HG03457 (cell line): ENCODE results near the gene NFAM1.

Source experiments
- ATAC-seq: cut with Tn5 transposase; IDR thresholded peaks from one replicate; pipeline ENCODE4 v1.9.1; 2021; ENCODE audit warnings: moderate number of reproducible peaks; ENCODE audit not compliant: unreplicated experiment

Gene NFAM1

DNA sequence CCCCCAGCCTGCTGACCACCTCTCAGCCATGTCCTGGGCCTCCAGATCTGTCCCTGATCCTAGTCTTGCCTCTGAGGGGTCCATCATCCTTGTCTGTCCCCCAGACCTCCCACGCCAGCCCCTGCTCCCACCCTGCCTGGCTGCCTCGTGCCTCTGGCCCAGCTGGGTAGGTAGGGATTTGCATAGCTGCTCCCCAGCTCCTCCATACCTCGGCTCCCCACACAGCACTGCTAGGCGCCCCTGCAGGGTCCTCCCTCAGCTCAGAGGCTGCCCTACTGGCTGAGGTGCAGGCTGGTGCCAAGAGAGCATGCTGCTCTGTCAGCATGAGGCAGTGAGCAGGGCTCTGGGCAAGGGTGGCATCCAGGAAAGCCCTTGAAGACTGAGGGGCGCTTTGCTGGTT lies 47.7 kb downstream of the NFAM1 start:
- ATAC-seq = no peak

DNA sequence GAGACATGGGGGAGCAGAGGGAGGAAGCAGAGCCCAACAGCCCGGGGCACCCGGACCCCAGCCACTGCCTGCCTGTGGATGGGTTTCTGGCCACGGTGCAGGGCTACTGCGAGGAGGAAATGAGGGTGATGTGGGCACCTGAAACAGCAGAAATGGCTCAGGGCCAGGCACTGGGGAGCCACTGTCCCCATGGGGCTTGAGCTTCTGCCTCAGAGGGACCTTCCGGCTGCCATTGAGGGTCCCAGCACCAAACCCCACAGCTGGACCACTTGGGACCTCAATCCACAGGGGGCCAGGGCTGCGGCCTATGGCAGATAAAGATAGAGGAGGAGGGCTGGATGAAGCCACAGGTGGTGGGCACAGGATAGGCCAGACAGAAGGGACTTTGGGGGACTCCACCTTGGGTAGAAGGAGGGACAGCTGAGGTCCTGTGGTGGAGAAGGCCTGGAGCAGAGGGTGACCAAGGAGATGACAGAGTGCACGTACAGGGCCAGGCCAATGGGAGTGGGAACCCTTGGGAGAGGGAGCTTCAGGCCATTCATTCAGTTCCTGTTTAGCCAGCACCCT lies 48.3 kb downstream of the NFAM1 start:
- ATAC-seq = no peak

DNA sequence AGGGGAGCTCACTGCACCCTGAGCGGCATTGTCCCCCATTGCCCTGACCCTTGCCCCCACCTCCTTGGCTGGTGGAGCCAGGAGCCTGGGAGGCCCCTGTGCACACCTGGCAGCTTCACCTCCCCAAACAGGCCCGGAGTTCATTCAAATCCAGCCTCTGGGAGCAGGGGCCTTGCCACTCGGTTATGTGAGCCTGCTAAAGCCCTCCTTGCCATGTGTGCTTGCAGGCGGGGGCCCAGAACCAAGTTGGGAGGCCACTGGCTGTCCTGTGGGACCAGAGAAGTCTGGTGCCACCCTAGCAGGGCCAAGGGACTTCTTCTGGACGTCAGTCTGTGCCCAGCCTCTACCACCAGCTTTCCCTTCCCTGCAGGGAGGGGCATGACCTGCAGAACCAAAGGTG lies 48.9 kb downstream of the NFAM1 start:
- no peak for ATAC-seq

DNA sequence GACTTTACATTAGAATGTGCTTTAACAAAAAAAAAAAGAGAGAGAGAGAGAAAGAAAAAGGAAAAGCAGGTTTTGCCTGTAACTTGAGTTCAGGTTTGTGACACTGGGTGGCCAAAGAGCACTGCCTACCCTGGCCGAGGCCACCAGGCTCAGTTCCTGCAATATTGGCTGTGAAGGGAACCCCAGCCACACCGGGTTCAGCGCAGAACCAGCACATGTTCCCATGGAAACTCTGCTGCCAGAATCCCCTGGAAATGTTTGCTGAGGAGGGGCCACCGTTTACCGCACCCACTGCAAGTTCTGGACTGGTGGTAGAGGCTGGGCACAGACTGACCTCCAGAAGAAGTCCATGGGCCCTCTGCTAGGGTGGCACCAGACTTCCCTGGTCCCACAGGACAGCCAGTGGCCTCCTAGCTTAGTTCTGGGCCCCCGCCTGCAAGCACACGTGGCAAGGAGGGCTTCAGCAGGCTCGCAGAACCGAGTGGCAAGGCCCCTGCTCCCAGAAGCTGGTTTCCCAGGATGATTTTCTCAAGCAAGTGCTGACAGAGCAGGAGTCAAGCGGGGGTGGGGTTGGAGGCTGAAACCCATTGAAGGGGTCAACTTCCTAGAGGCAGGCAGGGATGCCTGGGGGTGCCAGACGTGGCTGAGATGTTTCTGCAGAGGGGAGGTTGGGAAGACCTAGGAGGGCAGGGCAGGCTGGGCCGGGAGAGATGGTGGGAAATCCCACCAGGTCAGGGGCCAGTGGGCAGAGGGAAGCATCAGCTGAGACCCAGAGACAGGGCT lies 51.2 kb downstream of the NFAM1 start:
- no peak for ATAC-seq

DNA sequence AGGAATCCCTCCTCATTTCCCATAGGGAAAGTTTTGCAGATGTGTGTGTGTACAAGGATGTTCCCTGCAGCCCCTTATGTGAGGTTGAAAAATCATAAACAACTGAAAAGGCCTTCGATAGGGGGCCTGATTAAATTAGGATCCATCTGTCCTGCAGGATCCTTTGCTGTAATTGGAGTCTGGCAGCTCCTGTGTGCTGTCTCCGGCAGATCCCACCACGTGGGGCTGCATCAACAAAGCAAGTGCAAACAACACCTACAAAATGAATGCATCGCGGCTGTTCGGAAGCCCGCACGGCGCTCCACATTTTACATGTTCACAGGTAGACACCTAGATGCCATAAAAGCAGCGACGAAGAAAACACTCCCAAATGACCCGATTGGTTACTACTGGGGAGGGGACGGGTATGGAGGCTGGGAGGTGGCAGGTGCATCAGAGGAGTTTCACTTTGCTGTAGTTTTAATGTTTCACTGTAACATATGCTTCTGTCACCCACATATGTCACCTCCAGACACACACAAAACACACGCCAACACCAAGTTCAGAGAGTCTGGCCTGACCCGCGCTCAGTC lies 52.2 kb downstream of the NFAM1 start:
- ATAC-seq = no peak

DNA sequence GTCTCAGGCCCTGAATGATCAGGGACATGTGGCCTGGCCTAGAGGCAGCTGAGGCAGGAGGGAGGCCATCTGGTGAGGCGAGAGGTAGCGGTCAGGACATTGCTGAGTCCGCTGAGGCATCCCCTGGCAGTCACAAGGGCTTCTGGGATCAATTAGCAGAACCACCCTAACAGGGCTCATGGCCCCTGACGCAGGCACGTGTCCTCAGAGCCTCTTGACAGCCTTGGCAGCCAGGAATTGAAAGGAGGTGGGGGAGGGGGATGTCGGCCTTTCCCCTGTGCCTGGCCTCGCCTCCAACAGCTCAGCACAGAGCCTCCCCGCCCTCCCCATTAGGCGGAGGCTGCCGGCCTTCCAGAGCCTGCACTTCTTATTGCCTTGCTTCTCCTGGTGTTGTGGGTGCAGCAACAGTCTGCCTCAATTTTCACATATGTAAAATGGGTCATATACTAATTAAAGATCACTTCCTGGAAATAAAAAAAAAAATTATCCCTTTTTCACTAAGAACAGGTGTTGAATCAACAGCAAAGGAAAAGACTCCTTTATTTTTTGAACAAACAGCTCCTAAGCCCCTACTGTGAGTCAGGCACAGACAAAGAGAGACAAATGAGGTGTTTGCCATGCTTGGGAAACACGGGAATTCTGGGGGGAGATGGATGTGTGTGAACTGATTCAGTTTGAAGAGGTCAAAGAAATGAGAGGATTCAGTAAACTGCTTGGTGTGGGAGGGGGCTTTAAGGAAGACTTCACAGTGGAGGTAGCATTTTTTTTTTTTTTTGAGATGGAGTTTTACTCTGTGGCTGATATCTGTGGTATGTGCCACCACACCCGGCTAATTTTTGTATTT lies 55.3 kb downstream of the NFAM1 start:
- no peak for ATAC-seq

DNA sequence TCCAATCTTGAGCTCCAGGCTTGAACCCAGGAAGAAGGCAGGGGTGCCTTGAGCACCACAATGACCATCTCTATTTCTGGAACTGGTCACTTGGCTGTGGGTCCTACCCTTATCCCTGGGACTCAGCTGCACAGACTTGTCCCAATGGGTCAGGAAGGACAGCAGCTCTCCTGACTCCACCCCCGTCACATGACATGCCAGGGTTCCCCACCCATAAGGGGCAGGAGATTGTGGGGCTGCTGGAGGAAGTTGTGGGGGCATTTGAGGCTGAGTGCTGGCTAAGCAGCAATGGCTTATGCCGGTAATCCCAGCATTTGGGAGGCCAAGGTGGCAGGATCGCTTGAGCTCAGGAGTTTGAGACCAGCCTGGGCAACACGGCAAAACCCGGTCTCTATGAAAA lies 56.2 kb downstream of the NFAM1 start:
- ATAC-seq = no peak

DNA sequence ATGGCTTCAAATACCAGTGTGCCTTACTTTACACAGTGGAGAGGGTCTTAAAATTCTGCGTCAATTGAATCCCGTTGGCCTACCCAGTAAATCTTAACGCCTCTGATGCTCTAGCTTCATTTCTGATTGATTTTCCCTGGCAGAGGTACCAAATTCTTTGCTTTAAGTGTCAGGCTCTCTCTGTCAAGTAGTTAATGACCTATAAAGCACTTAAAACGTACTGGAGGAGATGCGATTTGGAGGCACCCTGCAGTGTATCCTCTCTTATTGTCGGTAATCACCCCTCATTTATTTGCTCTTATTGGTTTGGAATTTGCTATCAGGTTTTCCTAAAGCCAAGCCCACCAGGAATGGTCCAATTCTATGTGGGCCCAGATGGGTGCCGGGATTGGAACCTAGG lies 59.2 kb downstream of the NFAM1 start:
- no peak for ATAC-seq

DNA sequence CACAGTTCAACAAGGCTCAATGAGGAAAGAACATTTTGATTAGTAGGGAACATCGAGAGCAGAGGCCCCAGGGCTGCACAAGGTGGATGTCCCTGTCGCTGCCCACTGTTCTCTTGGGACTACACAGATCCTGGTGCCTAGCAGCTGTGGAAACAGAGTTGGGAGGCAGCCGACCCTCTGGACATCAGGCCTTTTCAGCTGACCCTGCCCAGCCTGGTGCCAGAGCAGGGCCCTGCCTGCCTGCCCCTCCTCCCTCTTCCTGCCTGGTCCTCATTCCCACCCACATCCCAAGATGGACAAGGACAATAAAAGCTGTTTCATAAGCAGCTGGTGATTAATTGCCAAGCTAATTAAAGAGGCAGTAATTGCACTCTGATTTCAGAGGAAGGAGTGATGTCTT lies 60.7 kb downstream of the NFAM1 start:
- no peak for ATAC-seq

DNA sequence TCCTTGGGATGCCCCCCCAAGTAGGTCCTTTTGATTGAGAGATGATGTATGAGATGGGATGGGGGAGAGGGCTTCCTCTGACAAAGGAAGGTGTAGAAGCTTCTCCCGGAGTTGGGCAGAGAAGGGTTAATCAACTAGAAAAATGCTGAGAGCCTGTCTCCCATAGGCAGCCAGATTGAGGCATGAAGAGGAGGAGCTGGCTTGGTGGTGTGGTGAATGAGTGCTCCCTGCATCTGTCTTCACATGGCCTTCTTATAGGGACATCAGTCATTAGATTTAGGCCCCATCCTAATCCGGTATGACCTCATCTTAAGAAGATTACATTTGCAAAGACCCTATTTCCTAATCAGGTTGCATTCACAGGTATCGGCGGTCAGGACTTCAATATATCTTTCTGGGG lies 61.1 kb downstream of the NFAM1 start:
- ATAC-seq = no peak

DNA sequence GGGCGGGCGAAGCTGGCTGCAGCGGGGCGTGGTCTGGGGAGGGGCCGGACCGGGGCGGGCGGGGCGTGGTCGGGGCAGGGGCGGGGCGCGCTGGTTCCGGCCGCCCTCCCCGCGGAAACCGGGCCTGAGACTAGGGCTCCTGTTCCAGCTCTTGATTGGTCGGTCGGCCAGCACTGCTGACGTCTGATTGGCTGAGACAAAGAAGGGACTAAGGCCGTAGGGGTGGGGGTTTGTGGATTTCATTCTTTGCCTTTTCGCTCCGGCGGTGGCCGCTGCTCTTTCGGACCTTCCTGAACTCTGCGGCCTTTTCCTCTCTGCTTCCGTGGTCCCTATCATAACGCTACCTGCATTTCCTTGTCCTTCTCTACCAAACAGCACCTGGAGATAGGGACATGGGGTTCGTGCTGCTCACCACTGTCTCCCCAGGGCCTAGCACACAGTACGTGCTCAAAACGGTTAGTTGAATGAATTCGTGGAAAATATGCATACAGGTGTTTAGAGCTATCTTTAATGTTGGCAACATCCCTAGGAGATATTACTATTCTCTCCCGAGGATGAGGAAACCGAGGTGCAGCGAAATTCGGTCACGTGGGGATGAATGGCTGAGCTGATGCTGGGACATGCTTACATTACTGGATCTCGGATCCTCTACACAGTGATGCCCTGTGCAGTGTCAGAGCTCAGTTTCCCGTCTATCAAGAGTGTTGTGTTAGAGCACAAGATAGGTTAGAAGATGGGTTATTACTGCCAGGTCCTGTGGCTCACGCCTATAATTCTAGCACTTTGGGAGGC lies 62.8 kb downstream of the NFAM1 start:
- peak; percentile 89 for ATAC-seq

DNA sequence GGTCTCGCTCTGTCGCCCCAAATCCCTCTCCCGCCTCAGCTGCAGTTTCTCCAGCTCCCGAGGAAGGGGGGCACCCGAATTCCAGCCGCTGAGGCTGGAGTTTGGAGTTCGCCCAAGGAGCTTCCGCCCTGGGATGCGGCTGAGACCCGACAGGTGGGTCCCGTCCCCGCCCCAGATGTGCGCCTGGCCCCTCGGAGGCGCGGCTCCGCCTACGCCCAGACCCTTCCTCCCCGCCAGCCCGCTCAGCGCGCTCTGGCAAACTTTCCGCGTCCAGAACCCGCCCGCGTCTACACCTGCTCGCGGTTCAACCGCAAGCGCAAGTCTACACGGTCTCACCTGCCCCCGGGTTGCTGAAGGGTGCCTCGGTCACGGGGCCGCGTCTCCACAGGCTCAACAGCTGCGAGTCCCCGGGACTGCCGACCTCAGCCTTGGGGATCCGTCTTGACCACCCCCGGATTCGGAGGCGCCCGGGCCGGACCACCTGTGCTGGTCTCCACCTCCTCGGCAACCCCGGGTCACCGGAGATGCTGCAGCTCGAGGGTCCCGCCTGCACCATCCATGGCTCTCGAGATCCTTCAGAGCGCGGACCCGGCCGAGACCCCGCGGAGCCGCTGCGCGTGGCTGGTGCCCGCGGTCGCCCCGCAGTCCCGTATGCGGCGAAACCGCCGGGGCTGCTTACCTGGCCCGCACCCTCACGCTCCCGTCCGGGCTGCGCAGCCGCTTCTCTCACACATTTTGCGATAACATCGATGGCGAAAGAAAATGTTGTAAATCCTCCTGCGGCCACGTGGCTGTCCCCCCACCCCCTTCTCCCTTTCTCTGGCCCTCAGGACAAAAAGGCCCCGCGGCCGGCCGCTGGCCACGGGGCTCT lies 63.6 kb downstream of the NFAM1 start:
- no peak for ATAC-seq

DNA sequence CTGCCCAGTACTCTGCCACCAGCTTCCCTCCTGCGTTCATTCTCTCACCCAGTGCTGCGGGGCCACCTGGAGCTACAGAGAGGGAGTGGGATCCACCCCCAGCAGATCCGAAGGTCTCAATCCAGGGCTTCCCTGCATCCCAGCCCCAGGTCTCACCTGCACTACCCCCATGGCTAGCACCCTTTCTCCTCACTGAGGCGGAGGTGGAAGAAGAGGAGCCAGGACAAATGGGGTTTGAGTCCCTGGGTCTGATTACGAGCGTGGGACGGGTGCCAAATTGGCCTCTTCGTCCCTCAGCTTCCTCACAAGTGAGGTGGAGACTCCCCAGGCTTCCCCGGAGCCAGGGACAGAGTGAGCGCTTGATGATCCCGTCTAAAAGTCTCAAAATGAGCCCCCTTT lies 64.2 kb downstream of the NFAM1 start:
- no peak for ATAC-seq

DNA sequence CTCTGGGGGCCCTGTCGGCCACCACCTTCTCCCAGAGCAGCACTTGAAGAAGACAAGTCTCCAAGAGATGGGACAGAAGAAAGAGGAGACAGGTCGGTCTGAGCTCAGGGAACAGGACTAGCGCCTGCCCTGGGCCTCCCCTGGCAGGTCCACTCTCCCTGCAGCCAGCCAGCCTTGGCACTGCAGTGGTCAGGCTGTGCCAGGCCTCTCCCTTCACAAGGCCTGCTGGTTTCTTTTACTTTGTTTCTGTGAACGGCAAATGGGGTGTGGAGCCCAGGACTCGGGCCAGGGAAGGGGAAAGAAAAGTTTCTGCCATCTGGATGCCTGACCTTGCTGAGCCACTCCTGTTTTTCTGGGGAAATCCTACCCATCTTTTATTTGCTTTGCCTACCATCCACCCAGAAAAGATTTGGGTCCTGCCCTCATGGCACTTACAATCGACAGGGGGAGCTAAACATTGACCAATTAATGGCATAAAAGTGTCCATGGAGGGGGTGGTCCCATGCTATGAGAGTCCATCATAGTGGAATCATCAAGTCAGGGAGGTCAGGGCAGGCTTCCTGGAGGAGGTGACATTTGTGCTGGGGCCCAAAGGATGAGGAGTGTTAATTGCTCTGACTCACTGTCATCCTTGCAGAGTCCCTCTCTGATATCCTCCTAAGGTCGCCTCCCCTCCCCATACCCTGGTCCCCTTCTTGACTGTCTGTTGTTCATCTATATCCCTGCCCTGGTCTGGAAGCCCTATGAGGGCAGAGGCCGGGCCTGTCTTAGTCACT lies 65.2 kb downstream of the NFAM1 start:
- no peak for ATAC-seq

DNA sequence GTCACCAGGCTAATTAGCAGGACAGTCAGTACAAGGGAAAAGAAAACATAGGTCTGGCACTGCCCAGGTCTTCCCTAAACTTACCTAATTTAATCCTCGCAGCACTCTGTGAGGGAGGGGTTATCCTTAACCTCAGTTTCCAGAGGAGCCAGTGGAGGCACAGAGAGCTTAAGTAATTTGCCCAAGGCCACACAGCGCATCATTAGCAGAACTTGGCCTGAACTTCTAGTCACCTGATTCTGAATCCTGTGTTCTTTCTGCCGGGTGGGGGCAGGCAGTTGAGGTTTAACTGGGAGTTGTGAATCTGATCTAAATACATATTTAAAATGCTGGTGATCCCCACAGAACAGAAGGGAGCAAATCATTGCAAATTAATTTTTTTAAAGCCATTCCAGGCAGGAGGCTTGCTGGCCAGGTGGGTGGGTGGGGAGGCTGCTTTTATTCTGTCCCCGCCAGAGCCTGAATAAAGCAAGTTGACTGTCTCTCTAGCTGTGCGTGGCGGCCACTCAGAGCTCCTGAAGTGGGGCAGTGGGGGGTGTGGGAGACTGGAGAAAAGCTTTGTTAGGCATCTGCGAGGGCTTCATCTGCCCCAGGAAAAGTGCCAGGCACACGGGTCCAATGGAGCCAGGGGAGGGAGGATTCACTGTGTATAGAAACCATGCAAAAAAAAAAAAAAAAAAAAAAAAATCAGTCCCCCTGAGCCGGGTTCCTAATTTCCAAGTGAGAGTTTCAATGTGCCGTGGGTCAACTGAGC lies 66.1 kb downstream of the NFAM1 start:
- ATAC-seq = no peak

DNA sequence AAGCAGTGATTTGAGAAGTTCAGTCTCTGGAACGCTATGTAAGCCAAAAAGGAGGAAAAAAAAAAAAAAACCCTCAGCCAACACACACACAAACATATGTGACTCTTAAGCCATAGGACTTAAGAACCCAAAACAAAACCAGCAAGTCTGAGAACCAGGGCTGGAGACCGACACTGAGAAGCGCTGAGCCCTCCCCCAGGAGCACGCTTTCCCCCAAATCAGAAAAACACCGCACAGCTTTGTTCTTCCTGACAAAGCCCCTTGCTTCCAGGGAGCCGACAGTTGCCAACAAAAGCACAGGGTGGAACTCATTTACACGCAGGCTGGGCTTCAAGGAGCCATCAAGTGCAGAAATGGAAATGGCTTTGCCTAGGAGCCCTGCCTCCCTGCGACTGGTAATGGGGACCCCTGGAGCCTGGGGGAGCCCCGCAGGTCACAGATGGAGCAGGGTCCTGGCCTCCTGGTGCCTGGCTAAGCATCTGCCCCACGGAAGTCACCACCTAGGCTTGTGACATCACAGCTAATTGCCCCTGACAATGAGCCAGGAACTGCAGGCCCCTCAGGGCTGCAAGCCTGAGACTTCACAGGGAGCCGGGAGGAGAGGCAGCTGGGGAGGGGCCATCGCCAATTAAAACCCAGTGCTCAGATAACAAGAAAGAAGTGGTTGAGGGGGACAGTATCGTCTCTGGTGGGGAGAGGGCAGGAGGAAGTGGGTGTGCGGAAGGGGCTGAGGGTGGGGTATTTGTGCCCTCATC lies 66.9 kb downstream of the NFAM1 start:
- ATAC-seq = no peak

DNA sequence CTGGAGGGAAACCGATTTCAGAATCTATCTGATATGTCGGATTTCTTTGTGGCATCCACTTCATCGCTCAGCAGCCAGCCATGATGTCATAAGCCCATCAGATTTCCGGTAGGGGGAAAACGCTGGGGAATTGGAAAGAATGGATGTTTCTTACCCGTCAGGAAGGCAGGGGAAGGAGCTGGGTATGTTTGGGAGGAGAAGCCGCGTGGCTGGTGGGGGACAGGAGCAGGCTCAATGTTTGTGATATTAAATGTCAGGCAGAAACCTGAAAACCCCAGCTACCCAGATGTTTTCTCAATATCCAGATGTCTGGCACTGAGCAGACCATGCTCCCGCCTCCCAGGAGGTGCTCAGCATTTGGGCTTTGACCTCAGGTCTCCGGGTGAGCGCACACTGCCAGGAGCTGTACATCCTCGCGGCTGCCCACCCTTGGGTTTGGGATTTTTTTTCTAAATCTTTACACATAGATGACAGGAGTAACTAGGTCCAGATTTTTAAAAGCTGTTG lies 67.5 kb downstream of the NFAM1 start:
- ATAC-seq = no peak

DNA sequence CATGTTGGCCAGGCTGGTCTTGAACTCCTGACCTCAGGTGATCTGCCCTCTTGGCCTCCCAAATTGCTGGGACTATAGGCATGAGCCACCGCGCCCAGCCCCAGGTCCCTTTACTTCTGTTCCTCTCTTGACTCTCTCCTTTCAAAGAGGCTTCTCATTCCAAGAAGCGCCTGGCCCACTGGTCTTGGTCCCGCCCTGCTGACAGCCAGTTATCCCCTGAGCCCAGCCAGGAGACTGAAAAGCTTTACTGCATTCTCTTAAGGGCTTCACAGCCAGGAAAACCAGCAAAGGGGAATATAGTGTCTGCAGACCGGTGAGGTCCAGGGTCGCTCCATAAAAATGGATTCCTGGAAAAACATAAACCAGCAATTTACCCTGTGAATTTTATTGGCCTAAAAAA lies 68.3 kb downstream of the NFAM1 start:
- ATAC-seq = no peak
